GM19239 (cell line): Measurements from ENCODE around the gene GFRAL.

Source experiments
- DNase-seq: peaks from one replicate; pipeline ENCODE4 v3.0.0; 2011; ENCODE audit warnings: low spot score; ENCODE audit not compliant: insufficient read length
- FAIRE-seq: peaks from 2 replicates; lab custom pipeline; 2011; peaks lifted over from hg19 to GRCh38; lab: Jason Lieb, UNC

GFRAL gene

GRCh38 chr6:55410674-55411073, 83.4 kb downstream of the GFRAL start:
- no peak for FAIRE-seq
- DNase-seq = no peak

- no peak for FAIRE-seq
- DNase-seq = no peak
These were observed 96.7 kb downstream of the GFRAL start for GRCh38 chr6:55423933-55424332.

- DNase-seq (no peak), FAIRE-seq (no peak)
These were observed 106.3 kb downstream of the GFRAL start for GRCh38 chr6:55433446-55434130.

GRCh38 chr6:55437141-55437540, 109.9 kb downstream of the GFRAL start:
- DNase-seq (no peak), FAIRE-seq (no peak)

GRCh38 chr6:55438203-55438602, 110.9 kb downstream of the GFRAL start:
- FAIRE-seq = no peak
- no peak for DNase-seq

GRCh38 chr6:55443238-55444134, 116.2 kb downstream of the GFRAL start:
- no peak for DNase-seq
- no peak for FAIRE-seq

GRCh38 chr6:55445648-55446204, 118.5 kb downstream of the GFRAL start:
- DNase-seq = no peak
- peak; percentile 54 for FAIRE-seq

- DNase-seq = no peak
- FAIRE-seq = no peak
These were observed 120.6 kb downstream of the GFRAL start for GRCh38 chr6:55447891-55448290.

- DNase-seq (no peak), FAIRE-seq (no peak)
These were observed 121.2 kb downstream of the GFRAL start for GRCh38 chr6:55448451-55448850.

- FAIRE-seq = no peak
- no peak for DNase-seq
These were observed 122.0 kb downstream of the GFRAL start for GRCh38 chr6:55449225-55449624.

- FAIRE-seq = no peak
These were observed 122.7 kb downstream of the GFRAL start for GRCh38 chr6:55450005-55450404.

More at GRCh38 chr6:55450005-55450404, 122.7 kb downstream of the GFRAL start:
- DNase-seq = no peak
